H1 (cell line): ENCODE measurements around the gene PDE4B. TPM values are rescaled to one million over a fixed set of nuclear protein-coding genes. Genes with fewer than 3 reads are reported as not detected.

Experiments used
- CTCF ChIA-PET: fragments of 300-600 bp; sonication (Branson Sonifier 250); formaldehyde crosslinking; loops from one replicate; lab custom pipeline; 2021; ENCODE audit not compliant: partially characterized antibody; lab: Charles Lee
- POLR2A ChIA-PET: fragments of 300-600 bp; sonication (Branson Sonifier 250); formaldehyde crosslinking; loops from one replicate; lab custom pipeline; 2021; ENCODE audit warnings: inconsistent platforms; ENCODE audit not compliant: partially characterized antibody; lab: Charles Lee
- DNase-seq, 2 experiments: peaks; one replicate each; pipeline versions ENCODE4 v3.0.0 to v3.0.0-alpha.2; 2010 to 2022; ENCODE audit warnings: low spot score in 2 of 2, low read depth in 1 of 2, mixed read lengths in 1 of 2
- FAIRE-seq: peaks from 2 replicates; lab custom pipeline; 2011; peaks lifted over from hg19 to GRCh38; lab: Jason Lieb, UNC
- H2AFZ ChIP-seq: 2 replicates; pipeline ENCODE4 v1.8.1; 2012; ENCODE audit warnings: low read length, inconsistent platforms
- H2AK5ac ChIP-seq: 2 replicates; pipeline ENCODE4 v1.6.1; 2013; ENCODE audit warnings: low read depth, low read length
- H2BK120ac ChIP-seq: replicated peaks from 2 replicates; pipeline ENCODE3; 2013; ENCODE audit warnings: low read depth, low read length, inconsistent platforms
- H2BK12ac ChIP-seq: 2 replicates; pipeline ENCODE4 v1.6.1; 2013; ENCODE audit warnings: low read depth, low read length
- H2BK15ac ChIP-seq: 2 replicates; pipeline ENCODE4 v1.6.1; 2013; ENCODE audit warnings: low read length
- H2BK20ac ChIP-seq: 2 replicates; pipeline ENCODE4 v1.6.1; 2013; ENCODE audit warnings: low read length
- H2BK5ac ChIP-seq: 2 replicates; pipeline ENCODE4 v1.6.1; 2013; ENCODE audit warnings: low read depth, low read length
- H3K14ac ChIP-seq: 2 replicates; pipeline ENCODE4 v1.6.1; 2013; ENCODE audit warnings: inconsistent platforms; ENCODE audit not compliant: insufficient read length
- H3K18ac ChIP-seq: 2 replicates; pipeline ENCODE4 v1.6.1; 2013; ENCODE audit warnings: low read length; ENCODE audit errors: extremely low read depth
- H3K23ac ChIP-seq: 2 replicates; pipeline ENCODE4 v1.6.1; 2013; ENCODE audit warnings: inconsistent platforms; ENCODE audit not compliant: insufficient read length
- H3K23me2 ChIP-seq: 2 replicates; pipeline ENCODE4 v1.6.1; 2013; ENCODE audit warnings: low read depth, low read length
- H3K27ac ChIP-seq: 2 replicates; pipeline ENCODE4 v1.6.1; 2011; ENCODE audit warnings: low read depth, low read length, inconsistent platforms
- H3K27me3 ChIP-seq, 4 experiments: replicated peaks in 1 of 4; 1 replicate in 1 of 4; 2 replicates in 3 of 4; pipeline versions ENCODE4 v1.6.1 to v1.8.1; 2011 to 2013; ENCODE audit warnings: low read length in 3 of 4, mild to moderate bottlenecking in 3 of 4, inconsistent platforms in 2 of 4, mixed read lengths in 2 of 4, moderate library complexity in 1 of 4; ENCODE audit not compliant: control insufficient read depth in 3 of 4, insufficient read depth in 3 of 4; ENCODE audit errors: extremely low read depth in 1 of 4
- H3K36me3 ChIP-seq, 4 experiments: 2 replicates each; pipeline versions ENCODE4 v1.6.1 to v1.8.1; 2011 to 2013; ENCODE audit warnings: mild to moderate bottlenecking in 4 of 4, low read length in 3 of 4, moderate library complexity in 2 of 4, control low read depth in 1 of 4, inconsistent platforms in 1 of 4; ENCODE audit not compliant: insufficient read depth in 4 of 4, control insufficient read depth in 2 of 4
- H3K4ac ChIP-seq: replicated peaks from 2 replicates; pipeline ENCODE3; 2013; ENCODE audit warnings: low read length, low read depth, mixed read lengths, inconsistent platforms; ENCODE audit not compliant: insufficient read length
- H3K4me1 ChIP-seq, 4 experiments: replicated peaks in 1 of 4; 1 replicate in 1 of 4; 2 replicates in 3 of 4; pipeline versions ENCODE4 v1.6.1 to v1.8.1; 2011 to 2013; ENCODE audit warnings: low read length in 3 of 4, inconsistent platforms in 2 of 4, mixed read lengths in 1 of 4; ENCODE audit not compliant: insufficient read depth in 4 of 4, control insufficient read depth in 3 of 4
- H3K4me2 ChIP-seq, 2 experiments: 2 replicates each; pipeline versions ENCODE4 v1.6.1 to v1.8.1; 2011 to 2013; ENCODE audit warnings: low read depth in 2 of 2, low read length in 2 of 2, control low read depth in 1 of 2, inconsistent platforms in 1 of 2, mild to moderate bottlenecking in 1 of 2; ENCODE audit not compliant: insufficient read depth in 1 of 2
- H3K4me3 ChIP-seq, 4 experiments: fragments of 200-600, 300-600 bp in 1 of 4; sonication (generic), shearing (Covaris generic), sonication (Bioruptor Twin) in 1 of 4; 2 replicates each; pipeline versions ENCODE4 v1.5.1 to v1.8.1; 2011 to 2016; ENCODE audit warnings: low read length in 4 of 4, low read depth in 3 of 4, control low read depth in 2 of 4, inconsistent platforms in 2 of 4, mild to moderate bottlenecking in 2 of 4, mixed read lengths in 1 of 4, moderate library complexity in 1 of 4; ENCODE audit not compliant: insufficient read depth in 2 of 4; ENCODE audit errors: extremely low read depth in 1 of 4
- H3K56ac ChIP-seq: replicated peaks from 2 replicates; pipeline ENCODE3; 2013; ENCODE audit warnings: low read depth, mild to moderate bottlenecking, mixed read lengths, low read length, inconsistent platforms; ENCODE audit not compliant: insufficient read length
- H3K79me1 ChIP-seq: 2 replicates; pipeline ENCODE4 v1.6.1; 2013; ENCODE audit warnings: low read depth, low read length, control low read depth
- H3K79me2 ChIP-seq, 2 experiments: 2 replicates each; pipeline versions ENCODE4 v1.6.1 to v1.8.1; 2012 to 2013; ENCODE audit warnings: low read length in 2 of 2, mild to moderate bottlenecking in 2 of 2, inconsistent platforms in 1 of 2; ENCODE audit not compliant: insufficient read depth in 2 of 2, control insufficient read depth in 1 of 2
- H3K9ac ChIP-seq, 4 experiments: replicated peaks in 1 of 4; 1 replicate in 1 of 4; 2 replicates in 3 of 4; pipeline versions ENCODE4 v1.6.1 to v1.8.1; 2011 to 2013; ENCODE audit warnings: low read depth in 3 of 4, low read length in 3 of 4, control low read depth in 2 of 4, mild to moderate bottlenecking in 2 of 4, moderate library complexity in 2 of 4, inconsistent platforms in 1 of 4; ENCODE audit errors: extremely low read depth in 1 of 4
- H3K9me3 ChIP-seq, 2 experiments: 2 replicates each; pipeline versions ENCODE4 v1.6.1 to v1.8.1; 2012 to 2013; ENCODE audit warnings: mild to moderate bottlenecking in 2 of 2, moderate library complexity in 2 of 2, control low read depth in 1 of 2, inconsistent platforms in 1 of 2, low read depth in 1 of 2, low read length in 1 of 2, mixed read lengths in 1 of 2; ENCODE audit not compliant: insufficient read depth in 2 of 2
- H4K20me1 ChIP-seq, 2 experiments: replicated peaks in 1 of 2; 2 replicates each; pipeline versions ENCODE3 to v1.8.1; 2011 to 2013; ENCODE audit warnings: inconsistent platforms in 2 of 2, low read length in 2 of 2, mild to moderate bottlenecking in 1 of 2; ENCODE audit not compliant: insufficient read depth in 2 of 2, control insufficient read depth in 1 of 2
- H4K5ac ChIP-seq: 2 replicates; pipeline ENCODE4 v1.6.1; 2013; ENCODE audit warnings: low read length, low read depth, mixed read lengths, inconsistent platforms; ENCODE audit not compliant: insufficient read length
- H4K8ac ChIP-seq: 2 replicates; pipeline ENCODE4 v1.8.0; 2013; ENCODE audit warnings: mild to moderate bottlenecking, moderate library complexity, low read length, inconsistent platforms; ENCODE audit not compliant: insufficient read depth; ENCODE audit errors: extremely low read depth
- H4K91ac ChIP-seq: replicated peaks from 2 replicates; pipeline ENCODE3; 2013; ENCODE audit warnings: low read length, mixed read lengths, inconsistent platforms; ENCODE audit not compliant: insufficient read length
- ASH2L ChIP-seq: fragments of 200-600, 300-600 bp; sonication (generic); IDR thresholded peaks from one replicate; pipeline ENCODE4 v1.7.1; 2017; ENCODE audit warnings: low read length
- CBX5 ChIP-seq: fragments of 300-800, 300-1000 bp; sonication (generic); IDR thresholded peaks from 2 replicates; pipeline ENCODE4 v1.7.1; 2016; ENCODE audit warnings: antibody characterized with exemption, low read length, low read depth
- CHD1 ChIP-seq: IDR thresholded peaks from 2 replicates; pipeline ENCODE4 v1.6.1; 2012; ENCODE audit warnings: low read depth, low read length, improper control_type of control experiment
- EGR1 ChIP-seq: IDR thresholded peaks from 2 replicates; pipeline ENCODE4 v1.6.1; 2011; ENCODE audit warnings: low read depth, low read length, borderline replicate concordance
- EP300 ChIP-seq, 2 experiments: IDR thresholded peaks; 1 replicate in 1 of 2; 2 replicates in 1 of 2; pipeline ENCODE4 v1.6.1; 2011 to 2012; ENCODE audit warnings: low read depth in 2 of 2, low read length in 2 of 2, mild to moderate bottlenecking in 2 of 2, borderline replicate concordance in 1 of 2, inconsistent platforms in 1 of 2, moderate library complexity in 1 of 2
- FOSL1 ChIP-seq: IDR thresholded peaks from 2 replicates; pipeline ENCODE4 v1.6.1; 2011; ENCODE audit warnings: mild to moderate bottlenecking, low read depth, low read length, moderate library complexity; ENCODE audit not compliant: insufficient read depth
- KDM1A ChIP-seq: fragments of 200-600, 300-600 bp; sonication (generic); IDR thresholded peaks from 2 replicates; pipeline ENCODE4 v1.7.1; 2016; ENCODE audit warnings: mild to moderate bottlenecking, low read length, borderline replicate concordance
- KDM4A ChIP-seq: IDR thresholded peaks from one replicate; pipeline ENCODE4 v1.7.1; 2012; ENCODE audit warnings: low read depth, mild to moderate bottlenecking, moderate library complexity, low read length, inconsistent platforms; ENCODE audit not compliant: severe bottlenecking
- SP1 ChIP-seq: IDR thresholded peaks from 2 replicates; pipeline ENCODE4 v1.6.1; 2011; ENCODE audit warnings: low read depth, low read length
- TAF1 ChIP-seq: IDR thresholded peaks from 2 replicates; pipeline ENCODE4 v1.6.1; 2011; ENCODE audit warnings: mild to moderate bottlenecking, low read depth, low read length
- YY1 ChIP-seq: IDR thresholded peaks from 2 replicates; pipeline ENCODE4 v1.6.1; 2011; ENCODE audit warnings: low read depth, mild to moderate bottlenecking, low read length
- WGBS, 2 experiments: shearing (Covaris generic) in 1 of 2; methylation state at CpG; one replicate each; pipeline versions ENCODE4 v1.1.6 to v1.1.7; 2013 to 2015; ENCODE audit warnings: low lambda C conversion rate in 2 of 2, mixed read lengths in 2 of 2, inconsistent platforms in 1 of 2, low coverage in 1 of 2, missing lambda C conversion rate in 1 of 2; ENCODE audit not compliant: insufficient replicate concordance in 2 of 2, insufficient coverage in 1 of 2, insufficient read length in 1 of 2; ENCODE audit errors: extremely low coverage in 1 of 2, missing lambda C conversion rate in 1 of 2; 5-methylcytosine and 5-hydroxymethylcytosine counted together
- polyA plus RNA-seq, 7 experiments: library from polyadenylated mRNA; depleted of rRNA in 3 of 7; stranded (reverse) in 5 of 7; unstranded in 2 of 7; fragments of >200 nt in 5 of 7; fragments of 200-250 nt in 2 of 7; gene quantifications; 1 replicate in 5 of 7; 2 replicates in 1 of 7; 4 replicates in 1 of 7; pipeline versions ENCODE4 v1.2.1 to v1.2.3, GENCODE V29; 2011 to 2013; ENCODE audit warnings: missing spikeins in 2 of 7, mixed read lengths in 2 of 7
- total RNA-seq: library from RNA; stranded (reverse); fragmentation: NEBNext Ultra II Directional; extraction: Animal tissue kit (Norgen Biotek cat#: 25700); gene quantifications from 2 replicates; pipeline ENCODE4 v1.2.1, GENCODE V29; 2021

PDE4B gene
- total and polyA plus RNA-seq, 2 of the 8 experiments (the other 6 are each of a cell fraction or from before 2014, with no cell fraction given): 5.0 to 15.1 TPM

GRCh38 chr1:66172272-66172671 is 379.6 kb downstream of the PDE4B start:
- TF ChIP-seq SP1 (no peak), EGR1 (no peak), KDM1A (no peak), KDM4A (no peak), EP300 (IDR thresholded peaks at IDR 0.05; ENCODE audit: borderline replicate concordance in 1 of 2, low read depth in 2 of 2, low read length in 2 of 2) (no peak), YY1 (no peak), CHD1 (no peak), FOSL1 (no peak), CBX5 (no peak), ASH2L (no peak), TAF1 (no peak)
- H3K27me3 ChIP-seq: no peaks in the 10 kb centered on the region
- no peak overlapping the region for H4K5ac ChIP-seq
- no peak overlapping the region for H3K56ac ChIP-seq
- WGBS, 2 experiments: 100% methylated on average over 1 of the region's 1 CpG; no CpG with 5 or more reads in 1 of the 2 experiments
- H2AK5ac ChIP-seq: no peak overlapping the region
- no peak overlapping the region for H3K9ac ChIP-seq
- CTCF ChIA-PET: interaction anchor here (1.2 to 1.4 kb wide), 2 partner anchors 8 to 274 kb away, joined by 3 to 4 read pairs; no protein-coding TSS in a partner anchor
- H4K91ac ChIP-seq: no peak overlapping the region
- no peak overlapping the region for H3K23ac ChIP-seq
- no peak for FAIRE-seq
- H4K8ac ChIP-seq: no peak overlapping the region
- no peak overlapping the region for H3K14ac ChIP-seq
- H3K79me1 ChIP-seq: no peaks in the 10 kb centered on the region
- H3K4ac ChIP-seq: no peak overlapping the region
- H2BK12ac ChIP-seq: no peak overlapping the region
- peaks cover 0 to 4% (median 2%) of the 10 kb centered on the region in 4 experiments; a peak in 3 of 7 replicates for H3K4me1 ChIP-seq
- no peak overlapping the region for H3K18ac ChIP-seq
- H3K27ac ChIP-seq: no peak overlapping the region
- no peaks in the 10 kb centered on the region for H3K23me2 ChIP-seq
- H2BK5ac ChIP-seq: no peak overlapping the region
- POLR2A ChIA-PET: no interaction called here
- H3K9me3 ChIP-seq: no peaks in the 10 kb centered on the region
- H3K4me3 ChIP-seq: no peak overlapping the region
- H2AFZ ChIP-seq: no peak overlapping the region
- H2BK20ac ChIP-seq: no peak overlapping the region
- no peaks in the 10 kb centered on the region for H3K79me2 ChIP-seq
- DNase-seq: no peak
- H3K4me2 ChIP-seq: no peak overlapping the region
- H2BK120ac ChIP-seq: no peak overlapping the region
- H4K20me1 ChIP-seq: no peaks in the 10 kb centered on the region
- H3K36me3 ChIP-seq: no peaks in the 10 kb centered on the region
- H2BK15ac ChIP-seq: no peak overlapping the region
